Cardiac muscle cell (in vitro differentiated cells and primary cell): ENCODE results near the gene RO60. TPM values are rescaled to one million over a fixed set of nuclear protein-coding genes. Genes with fewer than 3 reads are reported as not detected.
A peak's percentile ranks its signal among the peaks of the same experiment; 100 is the strongest.

ENCODE experiments used
- DNase-seq, 2 donors: peaks; one replicate each; pipeline versions ENCODE4 v3.0.0 to v3.0.0-alpha.2; 2010 to 2017; ENCODE audit warnings: low read depth in 1 of 2, low spot score in 1 of 2
- H3K27ac ChIP-seq: fragments of 200-600 bp; sonication (generic); 2 replicates; pipeline ENCODE4 v1.5.1; 2016
- H3K27me3 ChIP-seq: fragments of 200-600 bp; sonication (generic); 2 replicates; pipeline ENCODE4 v1.6.0; 2016; ENCODE audit warnings: control low read depth
- H3K36me3 ChIP-seq: fragments of 200-600 bp; sonication (generic); 2 replicates; pipeline ENCODE4 v1.5.1; 2016; ENCODE audit warnings: control low read depth
- H3K4me1 ChIP-seq: fragments of 200-600 bp; sonication (generic); 2 replicates; pipeline ENCODE4 v1.8.1; 2017; ENCODE audit warnings: low read depth, mild to moderate bottlenecking, mixed run types
- H3K4me3 ChIP-seq: fragments of 200-600 bp; sonication (generic); 2 replicates; pipeline ENCODE4 v1.5.1; 2016; ENCODE audit warnings: mild to moderate bottlenecking
- H3K9me3 ChIP-seq: fragments of 200-600 bp; sonication (generic); 2 replicates; pipeline ENCODE4 v1.5.1; 2017; ENCODE audit warnings: low read depth, mild to moderate bottlenecking, control low read depth
- CTCF ChIP-seq: IDR thresholded peaks from 2 replicates; pipeline ENCODE4 v1.5.1; 2012; ENCODE audit warnings: low read depth, mild to moderate bottlenecking, low read length
- polyA plus RNA-seq: library from polyadenylated mRNA; unstranded; fragments of >200 nt; fragmentation: Nextera tagmentation; extraction: Ambion mirVana; gene quantifications from 2 replicates; pipeline ENCODE4 v1.2.1, GENCODE V29; 2016
- total RNA-seq: library from RNA; depleted of rRNA; stranded (reverse); fragments of >200 nt; gene quantifications from 2 replicates; pipeline ENCODE4 v1.2.3, GENCODE V29; 2016

The RO60 gene
- total and polyA plus RNA-seq, 2 experiments from 2014 or later: 106 to 139 TPM

DNA sequence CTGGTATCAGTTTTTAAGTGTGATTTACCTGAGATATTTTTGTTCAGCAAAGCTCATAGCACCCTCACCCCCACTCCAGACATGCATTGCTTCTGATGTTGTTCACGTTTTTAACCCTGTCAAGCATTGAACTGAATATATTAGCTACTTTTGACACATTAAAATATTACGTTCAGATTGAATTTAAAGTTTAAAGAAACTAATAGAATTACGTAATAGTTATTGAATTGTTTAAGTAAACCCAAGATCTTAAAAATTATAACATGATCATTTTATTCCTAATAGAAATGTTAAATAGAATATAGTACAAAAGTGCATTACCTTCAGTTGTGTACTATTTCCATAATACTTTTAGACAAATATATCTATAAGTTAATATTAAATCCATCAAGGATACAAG lies 26.9 kb downstream of the RO60 start:
- Histone ChIP-seq H3K27me3 (no peaks in the 10 kb centered on the region), H3K4me1 (peaks cover 11% of the 10 kb centered on the region), H3K9me3 (no peaks in the 10 kb centered on the region), H3K36me3 (peaks cover 53% of the 10 kb centered on the region), H3K27ac (no peak overlapping the region), H3K4me3 (no peak overlapping the region)
- DNase-seq: no peak
- TF ChIP-seq CTCF: no peak

DNA sequence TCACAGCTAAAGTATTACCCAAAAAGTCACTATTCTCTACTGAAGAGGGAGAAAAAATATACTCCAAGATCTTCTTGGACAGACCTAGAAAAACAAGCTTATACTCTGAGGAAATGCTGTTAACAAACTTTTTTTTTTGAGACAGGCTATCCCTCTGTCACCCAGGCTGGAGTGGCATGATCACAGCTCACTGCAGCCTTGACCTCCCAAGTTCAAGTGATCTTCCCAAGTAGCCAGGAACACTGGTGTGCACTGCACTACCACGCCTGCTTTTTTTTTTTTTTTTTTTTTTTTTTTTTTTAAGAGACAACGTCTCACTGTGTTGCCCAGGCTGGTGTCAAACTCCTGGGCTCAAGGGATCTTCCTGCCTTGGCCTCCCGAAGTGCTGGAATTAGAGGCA lies 28.5 kb downstream of the RO60 start:
- peaks cover 11% of the 10 kb centered on the region for H3K4me1 ChIP-seq
- no peak for DNase-seq
- H3K36me3 ChIP-seq: peaks cover 43% of the 10 kb centered on the region
- no peaks in the 10 kb centered on the region for H3K27me3 ChIP-seq
- peak overlapping the region; percentile 58 for H3K27ac ChIP-seq
- H3K4me3 ChIP-seq: no peak overlapping the region
- H3K9me3 ChIP-seq: no peaks in the 10 kb centered on the region
- no peak for TF ChIP-seq CTCF

- Histone ChIP-seq H3K27me3 (no peaks in the 10 kb centered on the region), H3K4me3 (no peak overlapping the region), H3K9me3 (no peaks in the 10 kb centered on the region), H3K36me3 (peaks cover 21% of the 10 kb centered on the region), H3K4me1 (peaks cover 11% of the 10 kb centered on the region), H3K27ac (no peak overlapping the region)
- no peak for TF ChIP-seq CTCF
- DNase-seq: no peak
Observed at GRCh38 chr1:193090865-193091264, 31.5 kb downstream of the RO60 start.

- Histone ChIP-seq H3K36me3 (peaks cover 31% of the 10 kb centered on the region), H3K4me3 (no peak overlapping the region), H3K27ac (no peak overlapping the region), H3K4me1 (no peaks in the 10 kb centered on the region), H3K27me3 (no peaks in the 10 kb centered on the region), H3K9me3 (no peaks in the 10 kb centered on the region)
- DNase-seq: no peak
- no peak for TF ChIP-seq CTCF
Observed at GRCh38 chr1:193094112-193094511, 34.7 kb downstream of the RO60 start.

GRCh38 chr1:193102662-193103061 lies 43.2 kb downstream of the RO60 start:
- no peak for DNase-seq
- H3K36me3 ChIP-seq: peaks cover 3% of the 10 kb centered on the region
- no peak overlapping the region for H3K27ac ChIP-seq
- H3K27me3 ChIP-seq: no peaks in the 10 kb centered on the region
- H3K9me3 ChIP-seq: no peaks in the 10 kb centered on the region
- TF ChIP-seq CTCF: no peak
- H3K4me1 ChIP-seq: peaks cover 4% of the 10 kb centered on the region
- H3K4me3 ChIP-seq: no peak overlapping the region
